CD14-positive monocyte (primary cell): ENCODE data around the gene ANKRD17. TPM values are rescaled to one million over a fixed set of nuclear protein-coding genes. Genes with fewer than 3 reads are reported as not detected.

Experiments used
- DNase-seq, 3 donors: peaks; one replicate each; pipeline ENCODE4 v3.0.0-alpha.2; 2011 to 2022
- H2AFZ ChIP-seq: 2 replicates; pipeline ENCODE4 v1.6.0; 2012; ENCODE audit warnings: mild to moderate bottlenecking, low read depth, low read length, inconsistent platforms; ENCODE audit not compliant: insufficient read depth, poor library complexity, severe bottlenecking
- H3K27ac ChIP-seq, 2 donors: 1 replicate in 1 of 2; 2 replicates in 1 of 2; pipeline ENCODE4 v1.5.1; 2012 to 2013; ENCODE audit warnings: low read length in 2 of 2, control low read depth in 1 of 2, inconsistent platforms in 1 of 2, low read depth in 1 of 2, mild to moderate bottlenecking in 1 of 2
- H3K27me3 ChIP-seq, 2 donors: one replicate each; pipeline versions ENCODE4 v1.6.0 to v1.6.1; 2011 to 2013; ENCODE audit warnings: low read length in 2 of 2; ENCODE audit not compliant: control insufficient read depth in 2 of 2, insufficient read depth in 2 of 2
- H3K36me3 ChIP-seq, 2 donors: replicated peaks in 1 of 2; 1 replicate in 1 of 2; 2 replicates in 1 of 2; pipeline versions ENCODE4 v1.5.1 to v1.6.1; 2012 to 2013; ENCODE audit warnings: low read length in 2 of 2, control low read depth in 1 of 2, inconsistent platforms in 1 of 2, mild to moderate bottlenecking in 1 of 2; ENCODE audit not compliant: insufficient read depth in 2 of 2, control insufficient read depth in 1 of 2
- H3K4me1 ChIP-seq, 2 donors: 1 replicate in 1 of 2; 2 replicates in 1 of 2; pipeline versions ENCODE4 v1.5.1 to v1.6.1; 2012 to 2013; ENCODE audit warnings: low read length in 2 of 2, control low read depth in 1 of 2, inconsistent platforms in 1 of 2, mild to moderate bottlenecking in 1 of 2, moderate library complexity in 1 of 2; ENCODE audit not compliant: insufficient read depth in 2 of 2, control insufficient read depth in 1 of 2
- H3K4me2 ChIP-seq: replicated peaks from 2 replicates; pipeline ENCODE3; 2012; ENCODE audit warnings: low read length, moderate library complexity, mild to moderate bottlenecking; ENCODE audit not compliant: poor library complexity, severe bottlenecking; ENCODE audit errors: extremely low read depth
- H3K4me3 ChIP-seq, 3 experiments: fragments of 200-600 bp in 1 of 3; sonication (generic) in 1 of 3; replicated peaks in 1 of 3; 1 replicate in 2 of 3; 2 replicates in 1 of 3; pipeline ENCODE4 v1.5.1; 2011 to 2013; ENCODE audit warnings: low read length in 3 of 3, mild to moderate bottlenecking in 3 of 3, control low read depth in 2 of 3, low read depth in 2 of 3, inconsistent platforms in 1 of 3, moderate library complexity in 1 of 3
- H3K79me2 ChIP-seq: 2 replicates; pipeline ENCODE4 v1.6.0; 2012; ENCODE audit warnings: mild to moderate bottlenecking, control low read depth, inconsistent platforms, low read length, moderate library complexity; ENCODE audit not compliant: insufficient read depth
- H3K9ac ChIP-seq: 2 replicates; pipeline ENCODE4 v1.6.0; 2017; ENCODE audit warnings: low read length, mild to moderate bottlenecking; ENCODE audit not compliant: insufficient read depth, poor library complexity, severe bottlenecking
- H3K9me3 ChIP-seq, 2 donors: replicated peaks in 1 of 2; 1 replicate in 1 of 2; 2 replicates in 1 of 2; pipeline versions ENCODE4 v1.5.1 to v1.6.1; 2012 to 2013; ENCODE audit warnings: low read length in 2 of 2, control low read depth in 1 of 2; ENCODE audit not compliant: control insufficient read depth in 1 of 2, insufficient read depth in 1 of 2
- H4K20me1 ChIP-seq: 2 replicates; pipeline ENCODE4 v1.6.0; 2012; ENCODE audit warnings: mild to moderate bottlenecking, low read length, control low read depth, moderate library complexity; ENCODE audit not compliant: insufficient read depth
- H3K27ac Mint-ChIP-seq, 7 donors: one replicate each; pipeline ENCODE4 v1.8.0; 2020; ENCODE audit warnings: mild to moderate bottlenecking in 7 of 7, mixed read lengths in 7 of 7, moderate library complexity in 6 of 7, inconsistent platforms in 2 of 7
- H3K27me3 Mint-ChIP-seq, 3 donors: one replicate each; pipeline ENCODE4 v1.8.0; 2021 to 2022; ENCODE audit warnings: low read depth in 3 of 3, mild to moderate bottlenecking in 3 of 3, mixed read lengths in 3 of 3, moderate library complexity in 3 of 3, inconsistent platforms in 1 of 3
- H3K36me3 Mint-ChIP-seq, 2 donors: one replicate each; pipeline ENCODE4 v1.8.0; 2020; ENCODE audit warnings: mixed read lengths in 2 of 2, inconsistent platforms in 1 of 2, mild to moderate bottlenecking in 1 of 2
- H3K4me1 Mint-ChIP-seq: one replicate; pipeline ENCODE4 v1.8.0; 2020; ENCODE audit warnings: mild to moderate bottlenecking, mixed read lengths
- H3K4me3 Mint-ChIP-seq, 2 donors: one replicate each; pipeline ENCODE4 v1.8.0; 2020; ENCODE audit warnings: mild to moderate bottlenecking in 2 of 2, mixed read lengths in 2 of 2, moderate library complexity in 1 of 2
- H3K9me3 Mint-ChIP-seq, 7 donors: one replicate each; pipeline ENCODE4 v1.8.0; 2020 to 2022; ENCODE audit warnings: mixed read lengths in 7 of 7, mild to moderate bottlenecking in 6 of 7, moderate library complexity in 6 of 7, inconsistent platforms in 2 of 7
- CTCF ChIP-seq: fragments of 200-600 bp; IDR thresholded peaks from one replicate; pipeline ENCODE4 v1.8.0; 2022; ENCODE audit warnings: antibody characterized with exemption, mild to moderate bottlenecking
- WGBS: methylation state at CpG from one replicate; pipeline ENCODE4 v1.1.5; 2013; ENCODE audit warnings: missing lambda C conversion rate; ENCODE audit not compliant: insufficient coverage; 5-methylcytosine and 5-hydroxymethylcytosine counted together
- intact Hi-C, 2 donors: fragments of 100-400 bp; cut with micrococcal nuclease; formaldehyde crosslinking; loops; one replicate each; pipeline versions ENCODE4 v1.15.0 to v1.15.1; 2023
- polyA plus RNA-seq, 3 donors: library from polyadenylated mRNA; depleted of rRNA in 1 of 3; unstranded in 2 of 3; stranded (reverse) in 1 of 3; fragments of 300-500 nt in 2 of 3; fragments of >200 nt in 1 of 3; fragmentation: Illumina TruSeq in 2 of 3; gene quantifications; 1 replicate in 2 of 3; 2 replicates in 1 of 3; pipeline ENCODE4 v1.2.3, GENCODE V29; 2012 to 2021

ANKRD17 gene
- polyA plus RNA-seq, 3 donors = 5.3 to 18.9 (median 9.0) TPM

- Histone ChIP-seq H3K27me3 (no peaks in the 10 kb centered on the region), H3K9ac (no peak overlapping the region), H3K4me3 (no peak overlapping the region), H3K36me3 (no peaks in the 10 kb centered on the region), H3K4me2 (no peak overlapping the region), H3K9me3 (peaks cover 0 to 2% of the 10 kb centered on the region in 2 donors), H3K27ac (no peak overlapping the region), H3K79me2 (no peaks in the 10 kb centered on the region), H2AFZ (no peak overlapping the region), H3K4me1 (no peaks in the 10 kb centered on the region), H4K20me1 (no peaks in the 10 kb centered on the region)
- Mint-ChIP-seq H3K4me1 (no peaks in the 10 kb centered on the region), H3K27ac (peak overlapping the region in 1 of 7 donors; percentile 68), H3K27me3 (no peaks in the 10 kb centered on the region), H3K4me3 (no peak overlapping the region), H3K36me3 (no peaks in the 10 kb centered on the region), H3K9me3 (peaks cover 0 to 11% (median 5%) of the 10 kb centered on the region in 7 donors)
- intact Hi-C loops = no loop called here
- DNase-seq = no peak
- no peak for TF ChIP-seq CTCF
Measured at GRCh38 chr4:73272816-73273215, 14.2 kb upstream of the ANKRD17 start.

- no peak for DNase-seq
- intact Hi-C loops = no loop called here
- Mint-ChIP-seq H3K27ac (no peak overlapping the region), H3K36me3 (peaks cover 0 to 2% of the 10 kb centered on the region in 2 donors), H3K4me3 (no peak overlapping the region), H3K27me3 (no peaks in the 10 kb centered on the region), H3K9me3 (peaks cover 0 to 3% (median 0%) of the 10 kb centered on the region in 7 donors), H3K4me1 (peaks cover 3% of the 10 kb centered on the region)
- H3K4me3 ChIP-seq = no peak overlapping the region
- no peaks in the 10 kb centered on the region for H3K36me3 ChIP-seq
- no peak overlapping the region for H2AFZ ChIP-seq
- no peaks in the 10 kb centered on the region for H3K27me3 ChIP-seq
- H3K4me1 ChIP-seq = no peaks in the 10 kb centered on the region
- H3K79me2 ChIP-seq = no peaks in the 10 kb centered on the region
- WGBS = no CpG with 5 or more reads among the region's 2 CpGs
- no peak overlapping the region for H3K4me2 ChIP-seq
- no peaks in the 10 kb centered on the region for H3K9me3 ChIP-seq
- no peak for TF ChIP-seq CTCF
- H3K27ac ChIP-seq = no peak overlapping the region
- no peak overlapping the region for H3K9ac ChIP-seq
- H4K20me1 ChIP-seq = no peaks in the 10 kb centered on the region
Measured at GRCh38 chr4:73267050-73267449, 8.5 kb upstream of the ANKRD17 start.
